Inferior parietal cortex (tissue), 1 donor: ENCODE data around the gene STAC.
A peak's percentile ranks its signal among the peaks of the same experiment; 100 is the strongest.

Source experiments
- DNase-seq: peaks from one replicate; pipeline ENCODE4 v3.0.0-alpha.2; 2016; ENCODE audit errors: extremely low spot score

Gene STAC

GRCh38 chr3:36380221-36381031 is at the start of gene STAC:
Gene STAC (plus strand): TSS chr3:36380504. CDS start chr3:36380644, 140 bp downstream.
- DNase-seq: no peak

- no peak for DNase-seq
These were observed 48.2 kb upstream of the STAC start for GRCh38 chr3:36332139-36332538.

- DNase-seq: no peak
These were observed 18.1 kb upstream of the STAC start for GRCh38 chr3:36362216-36362615.

GRCh38 chr3:36362973-36363372 is 17.3 kb upstream of the STAC start:
- DNase-seq: no peak

GRCh38 chr3:36364260-36364659 is 16.0 kb upstream of the STAC start:
- DNase-seq: no peak

- DNase-seq: no peak
These were observed 14.5 kb upstream of the STAC start for GRCh38 chr3:36365829-36366228.

GRCh38 chr3:36366308-36366707 is 14.0 kb upstream of the STAC start:
- DNase-seq: no peak

- DNase-seq: no peak
These were observed 12.3 kb upstream of the STAC start for GRCh38 chr3:36367912-36368573.

- DNase-seq: no peak
These were observed 7.8 kb upstream of the STAC start for GRCh38 chr3:36372534-36372935.

- no peak for DNase-seq
These were observed 7.2 kb upstream of the STAC start for GRCh38 chr3:36373084-36373483.

- no peak for DNase-seq
These were observed 6.6 kb upstream of the STAC start for GRCh38 chr3:36373666-36374065.

GRCh38 chr3:36379872-36380220 is 458 bp upstream of the STAC start:
- DNase-seq: no peak

- DNase-seq: peak; percentile 5
These were observed 1.1 kb downstream of the STAC start for GRCh38 chr3:36381311-36381956.

- DNase-seq: no peak
These were observed 13.3 kb downstream of the STAC start for GRCh38 chr3:36393563-36393962.

- DNase-seq: no peak
These were observed 13.9 kb downstream of the STAC start for GRCh38 chr3:36394176-36394575.

- no peak for DNase-seq
These were observed 17.5 kb downstream of the STAC start for GRCh38 chr3:36397841-36398240.

GRCh38 chr3:36399933-36400332 is 19.6 kb downstream of the STAC start:
- no peak for DNase-seq

- no peak for DNase-seq
These were observed 20.8 kb downstream of the STAC start for GRCh38 chr3:36401056-36401455.

GRCh38 chr3:36403661-36404060 is 23.4 kb downstream of the STAC start:
- no peak for DNase-seq

GRCh38 chr3:36405190-36405589 is 24.9 kb downstream of the STAC start:
- no peak for DNase-seq

GRCh38 chr3:36408146-36408545 is 27.8 kb downstream of the STAC start:
- DNase-seq: no peak

- no peak for DNase-seq
These were observed 29.6 kb downstream of the STAC start for GRCh38 chr3:36409862-36410261.

GRCh38 chr3:36411587-36411986 is 31.3 kb downstream of the STAC start:
- DNase-seq: no peak
